GM19043 (cell line): ENCODE results near the gene ZMYND12.

Source experiments
- ATAC-seq: cut with Tn5 transposase; IDR thresholded peaks from one replicate; pipeline ENCODE4 v1.9.1; 2021; ENCODE audit warnings: low read depth; ENCODE audit not compliant: unreplicated experiment

Gene ZMYND12

DNA sequence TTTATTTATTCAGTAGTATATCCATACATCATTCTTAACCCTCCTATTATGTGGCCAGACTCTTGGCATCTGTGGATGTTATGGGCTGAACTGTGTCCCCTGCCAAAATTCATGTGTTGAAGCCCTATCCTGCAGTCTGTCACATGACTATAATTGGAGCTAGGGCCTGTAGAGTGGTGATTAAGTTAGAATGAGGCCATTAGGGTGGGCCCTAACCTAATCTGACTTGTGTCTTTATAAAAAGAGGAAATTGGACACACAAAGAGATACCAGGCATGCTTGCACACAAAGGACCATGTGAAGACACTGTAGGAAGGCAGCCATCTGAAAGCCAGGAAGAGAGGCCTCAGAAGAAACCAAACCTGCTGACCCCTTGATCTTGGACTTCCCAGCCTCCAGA, 6.6 kb downstream of the ZMYND12 start:
- no peak for ATAC-seq

DNA sequence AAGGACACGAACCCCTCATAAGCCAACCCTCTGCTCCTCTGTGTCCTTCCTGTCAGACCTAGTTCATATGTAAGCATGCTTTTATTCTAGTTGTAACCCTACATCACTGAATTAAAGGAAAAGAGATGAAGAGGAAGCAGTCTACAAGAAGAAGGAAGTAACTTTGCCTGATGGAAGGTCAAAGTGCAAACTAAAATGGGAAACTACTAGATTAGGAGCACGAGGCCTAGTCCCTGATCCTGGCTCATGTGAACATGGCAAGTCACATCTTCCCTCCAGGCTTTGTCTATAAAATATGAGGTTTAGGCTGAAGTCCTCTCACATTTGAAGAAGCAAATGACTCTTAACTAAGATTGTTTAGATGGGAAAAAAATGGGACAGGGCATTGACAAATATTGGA, 13.2 kb downstream of the ZMYND12 start:
- ATAC-seq = no peak

DNA sequence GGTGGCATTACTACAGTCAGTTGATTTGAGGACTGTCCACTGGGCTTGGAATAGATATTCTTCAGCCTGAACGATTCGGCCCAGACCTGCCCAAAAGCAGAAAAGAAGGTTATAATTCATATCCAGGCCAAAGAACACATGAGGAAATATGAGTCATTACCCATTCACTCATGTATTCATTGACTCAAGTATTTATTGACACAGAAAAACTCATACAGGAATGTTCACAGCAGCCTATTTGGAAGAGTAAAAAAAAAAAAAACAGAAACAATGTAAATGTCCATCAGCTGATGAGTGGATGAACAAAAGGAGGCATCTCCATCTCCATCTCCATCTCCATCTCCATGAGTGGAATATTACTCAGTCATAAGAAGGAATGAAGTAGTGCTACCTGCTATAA, 15.9 kb downstream of the ZMYND12 start:
- ATAC-seq = no peak

DNA sequence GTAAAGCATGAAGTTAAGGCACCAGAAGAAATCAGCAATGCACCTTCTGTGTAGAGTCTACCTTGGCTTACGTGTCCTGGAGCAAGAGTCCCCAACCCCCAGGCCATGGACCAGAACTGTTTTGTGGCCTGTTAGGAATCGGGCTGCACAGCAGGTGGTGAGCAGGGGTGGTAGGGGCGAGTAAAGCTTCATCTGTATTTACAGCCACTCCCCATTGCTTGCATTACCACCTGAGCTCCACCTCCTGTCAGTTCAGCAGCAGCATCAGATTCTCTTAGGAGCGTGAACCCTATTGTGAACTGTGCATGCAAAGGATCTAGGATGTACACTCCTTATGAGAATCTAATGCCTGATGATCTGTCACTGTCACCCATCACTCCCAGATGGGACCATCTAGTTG, 21.5 kb downstream of the ZMYND12 start:
- ATAC-seq = no peak

DNA sequence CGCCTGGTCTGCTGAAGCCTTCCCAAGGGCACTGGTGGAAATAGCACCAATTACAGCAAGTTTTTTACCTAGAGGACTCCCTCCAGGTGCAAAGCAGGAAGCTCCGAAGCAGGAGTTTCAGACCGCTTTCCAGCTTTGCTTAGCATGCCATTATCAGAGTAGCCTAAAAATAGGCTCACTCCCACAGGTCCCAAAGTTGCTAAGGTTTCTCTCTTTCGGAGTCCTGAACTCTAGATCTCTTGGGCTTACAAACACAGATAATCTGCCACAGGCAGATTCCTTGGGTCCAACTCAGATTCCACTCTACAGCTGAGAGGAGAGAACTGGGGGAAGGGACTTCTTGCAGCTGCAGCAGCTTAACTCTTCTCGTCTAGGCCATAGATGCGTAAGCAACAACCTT, 22.5 kb downstream of the ZMYND12 start:
- no peak for ATAC-seq

DNA sequence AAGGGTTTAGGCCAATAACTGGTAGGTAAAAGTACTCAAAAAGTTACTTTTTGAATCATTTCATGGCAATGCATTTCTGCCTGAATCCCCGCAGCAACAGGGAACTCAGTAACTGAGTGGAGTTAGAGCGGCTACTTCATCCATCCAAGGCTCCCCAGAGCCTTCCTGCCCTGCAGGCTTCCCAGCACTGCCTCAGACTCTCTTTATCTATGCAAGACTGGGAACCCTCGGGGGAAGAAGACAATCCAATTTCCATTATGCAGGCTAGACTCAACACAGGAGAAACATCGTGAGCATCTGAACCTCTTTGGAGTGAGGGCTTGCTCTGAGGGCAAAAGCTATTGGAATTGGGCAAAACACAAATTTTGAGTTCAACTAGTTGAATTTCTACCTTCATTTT, 23.1 kb downstream of the ZMYND12 start:
- no peak for ATAC-seq

DNA sequence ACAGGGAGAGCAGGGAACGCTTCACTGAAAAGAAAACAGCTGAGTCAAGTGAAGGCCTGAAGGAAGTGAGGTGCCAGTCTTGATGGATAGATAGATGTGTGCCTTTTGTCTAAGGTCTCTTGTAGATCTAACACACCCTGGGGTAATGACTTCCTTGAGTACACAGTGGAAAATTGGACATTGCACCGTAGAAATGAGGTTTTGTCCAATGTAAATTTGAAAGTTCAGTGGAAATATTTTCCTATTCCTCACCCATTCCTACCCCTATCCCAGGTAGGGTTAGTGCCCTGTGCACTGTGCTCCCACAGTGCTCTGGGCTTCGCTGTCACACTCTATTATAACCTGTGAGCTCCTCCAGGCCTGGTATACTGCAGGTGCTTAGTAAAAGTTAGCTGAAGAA, 24.3 kb downstream of the ZMYND12 start:
- ATAC-seq = no peak

DNA sequence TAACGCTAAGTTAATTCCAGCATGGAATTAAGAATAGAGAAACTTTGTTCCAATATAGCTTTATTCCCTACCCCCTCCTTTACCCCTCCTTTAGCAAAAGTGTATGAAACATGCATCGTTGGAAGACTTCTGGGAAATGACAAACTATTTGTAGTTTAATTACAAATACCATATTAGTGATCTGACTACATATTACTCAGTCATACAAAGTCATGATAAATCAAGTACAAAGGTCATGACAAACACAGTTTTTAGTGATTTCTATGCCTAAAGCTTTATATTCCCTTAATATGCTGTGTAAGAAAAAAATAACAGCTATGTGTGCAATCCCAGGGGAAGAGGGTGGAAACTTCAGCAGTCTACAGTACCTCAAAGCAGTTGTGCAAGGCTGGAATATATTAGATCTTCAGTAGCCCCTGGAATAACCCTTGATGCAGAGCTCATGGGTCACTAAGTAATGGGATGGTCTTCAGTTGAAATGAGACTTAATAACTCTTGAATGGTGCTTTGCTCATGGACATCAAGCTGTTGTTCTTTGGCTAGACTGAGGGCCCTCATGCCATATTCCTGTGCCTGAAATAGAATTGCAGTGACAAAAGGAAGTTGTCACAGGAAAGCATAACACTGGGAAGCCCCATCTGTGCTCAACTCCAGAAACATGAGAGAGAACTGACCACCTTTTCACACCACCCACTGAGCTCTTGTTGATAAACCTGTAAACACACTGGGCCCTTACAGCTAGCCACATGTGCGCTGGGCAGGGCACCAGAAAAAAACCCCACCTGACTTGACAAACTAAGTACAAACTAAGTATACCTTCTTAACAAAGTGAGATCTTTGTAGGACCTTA, 25.3 kb downstream of the ZMYND12 start:
- ATAC-seq = no peak

DNA sequence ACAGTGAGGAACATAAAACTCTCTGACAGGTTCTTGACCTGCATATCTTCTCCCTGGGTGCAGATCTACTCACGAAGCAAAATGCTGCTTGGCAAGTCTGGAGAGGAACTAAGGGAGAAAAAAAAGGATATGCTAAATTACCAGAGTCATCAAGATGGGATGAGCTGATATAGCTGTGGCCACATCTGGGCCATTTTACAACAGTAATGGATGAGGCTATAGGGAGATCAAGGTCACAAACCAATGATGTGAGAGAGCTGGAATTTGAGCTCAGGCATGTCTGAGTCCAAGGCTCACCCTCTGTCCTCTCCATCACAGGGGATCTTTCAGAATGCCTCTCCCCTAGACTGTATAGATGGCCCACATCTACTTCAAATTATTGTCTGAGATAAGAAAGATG, 26.2 kb downstream of the ZMYND12 start:
- no peak for ATAC-seq

DNA sequence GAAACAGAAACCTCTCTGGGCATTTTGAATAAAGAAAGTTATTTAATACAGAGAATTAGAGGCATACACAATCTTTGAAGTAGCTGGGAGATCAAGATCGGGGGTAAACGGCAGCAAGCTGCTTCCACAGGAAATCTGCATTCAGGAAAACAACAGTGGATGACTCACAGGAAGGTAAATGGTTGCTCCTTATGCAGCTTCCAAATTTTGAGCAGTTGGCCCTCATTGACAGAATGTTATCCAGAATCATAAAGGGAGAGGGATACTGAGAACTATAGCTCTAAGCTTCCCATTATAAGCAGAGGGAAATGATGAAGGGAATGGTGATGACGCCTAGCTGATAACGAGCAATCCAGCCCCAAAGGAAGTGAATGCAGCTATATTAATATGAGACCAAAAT, 28.6 kb downstream of the ZMYND12 start:
- no peak for ATAC-seq

DNA sequence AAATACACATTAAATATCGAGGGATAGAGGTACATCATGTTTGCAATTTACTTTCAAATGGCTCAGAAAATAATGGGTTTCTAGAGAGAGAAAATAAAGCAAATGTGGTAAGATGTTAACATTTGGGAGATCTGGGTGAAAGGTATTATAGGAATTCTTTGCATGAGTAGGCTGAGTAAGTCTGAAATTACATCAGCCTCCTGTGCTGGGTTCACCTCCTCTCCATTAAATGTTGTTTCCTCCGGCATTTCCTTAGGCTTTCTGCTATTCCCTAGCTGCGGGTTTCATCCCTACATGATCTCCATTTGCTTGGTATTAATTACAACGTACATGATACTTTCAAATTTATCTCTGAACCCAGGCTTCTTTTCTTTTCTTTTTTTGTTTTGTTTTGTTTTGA, 31.6 kb downstream of the ZMYND12 start:
- ATAC-seq = no peak

DNA sequence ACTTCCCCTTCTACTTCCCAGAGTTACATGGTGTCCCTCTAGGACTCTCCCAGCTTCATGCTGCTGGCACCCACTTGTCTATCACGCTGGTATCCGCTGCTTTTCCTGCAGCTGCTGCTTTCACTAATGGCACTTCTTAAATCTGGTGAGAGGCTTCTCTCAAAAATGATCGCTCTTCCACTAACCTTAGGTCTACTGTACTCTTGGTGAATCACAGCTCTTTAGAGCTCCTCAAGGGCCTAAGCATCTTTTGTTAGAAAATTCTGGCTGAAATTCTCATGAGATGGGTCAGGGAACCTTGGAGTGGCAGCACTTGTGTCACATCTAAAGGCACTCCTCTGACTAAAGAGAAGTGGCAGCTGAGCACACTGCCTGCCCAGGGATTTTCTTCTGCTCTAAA, 32.1 kb downstream of the ZMYND12 start:
- ATAC-seq = no peak

DNA sequence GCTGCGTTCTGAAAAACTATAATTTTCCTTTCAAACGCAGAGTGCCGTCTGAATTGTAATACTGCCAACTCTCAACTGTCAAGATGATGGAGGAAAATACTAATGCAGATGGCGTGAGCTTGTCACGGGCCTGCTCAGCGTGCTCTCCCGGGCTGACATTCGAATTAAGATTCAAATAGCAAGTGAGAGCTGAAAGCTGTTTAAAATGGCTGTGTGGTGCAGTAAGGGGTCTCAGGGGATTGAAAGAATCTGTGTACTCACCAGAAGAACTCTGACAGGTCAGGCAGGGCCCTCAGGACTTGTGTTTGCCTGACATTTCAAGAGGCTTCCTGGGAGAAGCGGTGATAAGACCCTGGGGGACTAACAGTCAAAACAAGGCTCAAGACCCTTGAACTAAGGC, 33.1 kb downstream of the ZMYND12 start:
- ATAC-seq = no peak

DNA sequence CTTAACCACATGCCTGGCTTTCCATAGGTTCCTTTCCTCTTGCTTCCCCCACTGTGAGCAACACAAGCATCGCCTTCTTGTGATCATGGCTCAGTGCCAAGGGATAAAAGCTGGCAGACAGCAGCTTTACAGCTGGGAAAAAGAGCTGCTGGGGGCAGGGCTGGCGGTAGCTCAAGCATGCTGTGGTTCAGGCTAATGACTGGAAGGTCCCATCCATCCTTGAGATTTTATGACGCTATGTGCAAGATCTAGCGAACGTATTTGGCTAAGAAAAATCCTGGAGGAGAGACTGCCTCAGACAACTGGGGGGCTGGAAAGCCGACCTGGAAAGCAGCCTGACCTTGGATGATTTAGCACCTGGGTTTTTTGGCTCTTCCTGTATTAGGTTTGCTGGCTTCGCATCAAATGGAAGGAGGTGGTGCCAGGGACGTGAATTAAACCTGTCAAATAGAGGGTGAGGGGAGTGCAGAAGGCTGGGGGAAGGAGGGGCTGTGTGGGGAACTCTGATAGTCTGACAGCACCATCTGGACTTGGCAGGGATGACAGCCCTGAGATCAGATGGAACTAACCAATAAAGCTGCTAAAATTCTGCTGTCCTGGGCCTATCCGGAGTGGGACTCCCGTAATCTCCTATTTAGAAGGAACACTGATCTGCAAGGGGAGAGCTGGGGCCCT, 34.8 kb downstream of the ZMYND12 start:
- ATAC-seq = no peak

DNA sequence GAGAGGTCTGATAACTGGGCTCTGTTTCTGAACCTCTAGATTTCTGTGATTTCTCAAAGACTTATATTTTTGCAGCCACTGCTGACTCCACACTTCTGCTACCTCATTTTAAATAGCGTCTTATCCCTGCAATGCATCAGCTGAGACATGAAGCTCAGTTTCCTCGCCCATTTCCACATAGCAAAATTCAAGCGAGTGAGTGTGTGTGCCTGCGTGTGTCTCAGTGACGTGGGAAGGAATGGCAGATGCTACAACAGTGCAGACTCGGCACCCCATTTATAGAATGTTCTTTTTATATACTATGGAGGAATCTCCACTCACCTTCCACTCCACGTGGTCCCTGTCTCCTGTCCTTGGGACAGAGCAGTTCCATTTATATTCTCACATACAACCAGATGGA, 35.7 kb downstream of the ZMYND12 start:
- ATAC-seq = no peak

DNA sequence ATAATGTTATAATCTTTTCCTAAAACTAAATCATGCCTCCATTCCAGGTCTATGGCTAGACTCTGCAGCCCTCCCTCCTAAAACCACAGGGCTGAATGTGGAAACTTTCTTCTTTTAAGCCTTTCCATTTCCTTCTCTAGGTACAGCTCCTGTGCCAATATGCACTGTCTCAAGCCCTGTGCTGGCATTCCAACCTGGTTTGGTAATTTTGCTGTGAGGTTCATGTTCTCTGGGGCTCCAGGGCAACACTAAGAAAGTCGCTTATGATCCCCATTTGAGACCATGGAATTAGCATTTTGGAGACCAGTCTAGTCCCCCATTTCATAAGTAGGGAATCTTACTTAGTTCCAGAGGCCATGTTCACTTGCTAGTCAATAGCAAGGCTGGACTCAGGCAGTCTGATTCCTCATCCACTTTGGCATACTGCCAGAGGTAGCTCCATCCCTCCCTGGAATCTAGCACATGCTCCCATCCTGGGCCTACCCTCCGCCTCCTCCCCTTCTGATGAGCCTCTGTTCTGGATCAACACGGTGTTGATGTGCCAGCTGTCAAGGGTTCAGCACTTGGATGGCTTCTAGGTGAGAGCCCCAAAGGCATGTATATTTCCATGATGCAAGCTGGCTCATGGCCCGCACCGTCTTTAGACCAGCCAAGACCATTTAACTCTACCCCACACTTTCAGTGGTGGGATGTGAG, 36.5 kb downstream of the ZMYND12 start:
- no peak for ATAC-seq

DNA sequence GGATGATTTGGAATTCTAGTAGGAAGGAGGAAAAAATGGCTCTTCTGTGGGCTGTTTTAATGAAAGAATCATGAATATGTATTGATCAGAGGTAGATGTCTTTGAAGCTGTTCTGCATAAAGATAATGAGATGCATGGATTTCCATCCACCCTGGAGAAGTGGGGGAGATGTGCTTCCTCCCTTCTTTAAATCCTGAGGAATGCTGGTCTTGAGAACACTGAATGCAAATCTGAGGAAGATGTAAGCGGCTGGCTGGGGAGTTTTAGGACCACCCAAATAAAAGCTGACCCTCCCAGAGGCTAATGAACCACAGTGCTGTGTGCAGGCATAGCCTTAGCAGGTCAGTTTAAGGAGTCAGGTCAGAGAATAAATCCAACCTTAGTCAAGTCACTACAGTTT, 37.3 kb downstream of the ZMYND12 start:
- ATAC-seq = no peak

DNA sequence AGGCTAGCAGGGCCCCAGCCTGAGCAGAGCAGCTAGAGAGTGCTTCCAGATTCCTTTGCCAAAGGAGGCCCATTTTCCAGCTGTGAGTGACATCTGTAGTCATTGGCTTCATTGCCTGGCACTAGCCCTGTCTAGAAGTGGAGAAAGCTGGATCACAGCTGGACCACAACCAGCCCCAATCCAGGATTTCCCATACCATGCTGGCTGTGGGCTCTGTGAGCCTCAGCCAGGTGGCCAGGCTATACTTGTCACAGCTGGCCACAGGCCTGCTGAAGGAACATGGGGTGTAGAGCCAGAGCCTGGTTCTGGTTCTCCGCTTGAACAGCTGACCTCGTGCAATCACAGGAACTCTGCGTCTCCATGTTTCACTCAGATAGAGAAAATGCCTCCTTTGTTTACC, 38.7 kb downstream of the ZMYND12 start:
- no peak for ATAC-seq

DNA sequence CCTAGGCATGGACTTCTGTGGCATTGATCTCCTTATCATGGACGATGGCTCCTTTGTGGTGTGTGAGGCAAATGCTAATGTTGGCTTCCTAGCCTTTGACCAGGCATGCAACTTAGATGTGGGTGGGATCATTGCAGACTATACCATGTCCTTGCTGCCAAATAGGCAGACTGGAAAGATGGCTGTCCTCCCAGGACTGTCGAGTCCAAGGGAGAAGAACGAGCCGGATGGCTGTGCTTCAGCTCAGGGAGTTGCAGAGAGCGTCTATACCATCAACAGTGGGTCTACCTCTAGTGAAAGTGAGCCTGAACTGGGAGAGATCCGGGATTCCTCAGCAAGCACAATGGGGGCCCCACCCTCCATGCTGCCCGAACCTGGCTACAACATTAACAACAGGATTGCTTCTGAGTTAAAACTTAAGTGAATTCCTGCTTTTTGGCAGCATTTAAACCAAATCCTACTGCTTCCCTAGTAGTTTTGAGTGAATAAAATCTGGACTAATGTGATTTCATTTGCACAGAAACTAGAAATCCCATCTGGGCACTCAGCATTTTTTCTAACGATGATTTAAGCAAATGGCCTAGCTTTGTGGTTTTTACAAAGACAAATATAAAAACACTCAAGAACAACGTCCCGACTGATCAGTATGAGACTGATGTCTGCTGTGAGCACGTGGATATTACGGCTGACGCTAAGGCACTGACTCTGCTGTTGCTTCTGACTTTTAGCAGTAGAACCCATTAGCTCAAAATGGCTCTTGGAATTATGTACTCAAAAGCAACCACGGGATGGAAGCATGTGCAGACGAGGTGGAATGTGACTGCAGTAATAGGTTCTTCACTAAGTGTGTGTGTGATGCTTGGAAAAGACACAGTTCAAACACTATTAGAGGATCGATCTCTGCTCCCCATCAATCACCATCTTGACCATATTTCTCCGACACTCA, 41.0 kb downstream of the ZMYND12 start:
- ATAC-seq = no peak

DNA sequence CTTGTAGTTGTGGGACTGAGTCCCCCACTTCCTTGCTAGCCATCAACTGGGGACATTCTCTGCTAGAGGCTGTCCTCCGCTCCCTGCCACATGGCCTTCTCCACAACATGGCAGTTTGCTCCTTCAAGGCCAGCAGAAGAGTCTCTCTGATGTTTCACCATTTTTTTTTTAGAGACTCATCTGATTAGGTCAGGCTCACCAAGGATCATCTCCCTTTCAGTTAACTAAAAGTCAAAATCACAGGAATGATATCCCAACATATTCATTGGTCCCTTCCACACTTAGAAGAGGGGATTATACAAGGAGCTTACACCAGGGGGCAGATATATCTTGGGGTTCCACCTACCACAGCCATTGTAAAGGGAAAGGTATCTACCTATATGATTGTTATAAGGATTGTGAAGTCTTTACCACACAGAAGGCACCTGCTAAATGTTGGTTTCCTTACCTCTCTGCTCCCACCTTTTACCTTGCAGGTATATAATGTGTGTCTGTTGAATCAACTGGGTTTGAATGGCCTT, 51.9 kb downstream of the ZMYND12 start:
- ATAC-seq = no peak
